HepG2 (cell line): ENCODE results near the gene POLR1E. TPM values are rescaled to one million over a fixed set of nuclear protein-coding genes. Genes with fewer than 3 reads are reported as not detected.

Experiments used
- ATAC-seq: fragments of 200-7000 bp; cut with Tn5 transposase; 3 replicates; pipeline ENCODE4 v1.9.1; 2020; ENCODE audit warnings: mild to moderate bottlenecking, moderate library complexity
- BruUV-seq: library from RNA; stranded (reverse); fragments of 400-500 nt; replicated peaks from 2 replicates; lab custom pipeline; 2021; lab: Mats Ljungman, UMichigan
- CTCF ChIA-PET: fragments of 300-600 bp; formaldehyde crosslinking; extraction: SDS; loops from one replicate; lab custom pipeline; 2021; ENCODE audit warnings: low total read pairs, inconsistent platforms, low intra/inter-chr PET ratio; lab: Yijun Ruan, JAX
- POLR2A ChIA-PET: fragments of 350-600 bp; sonication (Branson Sonifier 250); formaldehyde crosslinking; loops from one replicate; lab custom pipeline; 2020; ENCODE audit warnings: antibody characterized with exemption, inconsistent platforms; lab: Yijun Ruan, JAX
- DNase-seq: peaks from one replicate; pipeline ENCODE4 v3.0.0-alpha.2; 2015; ENCODE audit warnings: low spot score
- FAIRE-seq: peaks from 3 replicates; lab custom pipeline; 2011; peaks lifted over from hg19 to GRCh38; lab: Jason Lieb, UNC
- H2AFZ ChIP-seq: one replicate; pipeline ENCODE4 v1.6.1; 2011; ENCODE audit warnings: low read length, inconsistent platforms
- H3K27ac ChIP-seq: fragments of 300-600 bp; 3 replicates; pipeline ENCODE4 v1.8.0; 2011; ENCODE audit warnings: mixed run types, mild to moderate bottlenecking, mixed read lengths, low read length, inconsistent platforms; ENCODE audit not compliant: insufficient read depth; ENCODE audit errors: extremely low read length
- H3K27me3 ChIP-seq, 2 experiments: fragments of 200-600 bp in 1 of 2; 2 replicates in 1 of 2; 3 replicates in 1 of 2; pipeline versions ENCODE4 v1.6.0 to v1.8.0; 2011; ENCODE audit warnings: low read length in 2 of 2, mild to moderate bottlenecking in 2 of 2, moderate library complexity in 2 of 2, inconsistent platforms in 1 of 2; ENCODE audit not compliant: insufficient read depth in 2 of 2, control insufficient read depth in 1 of 2
- H3K36me3 ChIP-seq, 2 experiments: fragments of 200-600 bp in 1 of 2; replicated peaks in 1 of 2; 2 replicates in 1 of 2; 3 replicates in 1 of 2; pipeline versions ENCODE4 v1.5.1 to v1.8.0; 2011; ENCODE audit warnings: low read length in 2 of 2, inconsistent platforms in 1 of 2; ENCODE audit not compliant: insufficient read depth in 2 of 2, control insufficient read depth in 1 of 2
- H3K4me1 ChIP-seq: 2 replicates; pipeline ENCODE4 v1.5.1; 2012; ENCODE audit warnings: low read length, inconsistent platforms; ENCODE audit not compliant: insufficient read depth
- H3K4me2 ChIP-seq: 2 replicates; pipeline ENCODE4 v1.6.0; 2011; ENCODE audit warnings: low read depth, low read length, inconsistent platforms
- H3K4me3 ChIP-seq, 3 experiments: fragments of 200-600 bp in 1 of 3; sonication (generic), shearing (Covaris generic) in 1 of 3; replicated peaks in 1 of 3; 2 replicates each; pipeline ENCODE4 v1.5.1; 2011 to 2016; ENCODE audit warnings: low read length in 3 of 3, inconsistent platforms in 2 of 3, low read depth in 2 of 3, mild to moderate bottlenecking in 2 of 3, control low read depth in 1 of 3, mixed read lengths in 1 of 3; ENCODE audit not compliant: insufficient read depth in 1 of 3
- H3K79me2 ChIP-seq: one replicate; pipeline ENCODE4 v1.6.1; 2011; ENCODE audit warnings: low read length, inconsistent platforms; ENCODE audit not compliant: insufficient read depth
- H3K9ac ChIP-seq: 2 replicates; pipeline ENCODE4 v1.6.0; 2011; ENCODE audit warnings: mild to moderate bottlenecking, low read depth, low read length, inconsistent platforms; ENCODE audit not compliant: insufficient read depth
- H3K9me3 ChIP-seq: 2 replicates; pipeline ENCODE4 v1.5.1; 2012; ENCODE audit warnings: mild to moderate bottlenecking, low read length
- H4K20me1 ChIP-seq: 2 replicates; pipeline ENCODE4 v1.6.0; 2011; ENCODE audit warnings: inconsistent platforms, mild to moderate bottlenecking, low read length, moderate library complexity; ENCODE audit not compliant: insufficient read depth
- FOXA1 ChIP-seq, 2 experiments: fragments of 450-650 bp in 1 of 2; sonication (generic) in 1 of 2; formaldehyde crosslinking in 1 of 2; IDR thresholded peaks; 2 replicates each; pipeline versions ENCODE4 v1.4.0 to v1.6.1; 2016 to 2020; ENCODE audit warnings: missing genetic modification reagents in 1 of 2
- GATA4 ChIP-seq: sonication (generic); IDR thresholded peaks from 2 replicates; pipeline ENCODE4 v1.6.1; 2016; ENCODE audit warnings: antibody characterized with exemption, low read depth, borderline replicate concordance
- STAG1 ChIP-seq: sonication (generic); formaldehyde crosslinking; IDR thresholded peaks from 2 replicates; pipeline ENCODE4 v1.4.0; 2020; ENCODE audit warnings: missing genetic modification reagents
- WGBS: methylation state at CpG from one replicate; pipeline ENCODE4 v1.1.6; 2017; ENCODE audit warnings: low lambda C conversion rate; 5-methylcytosine and 5-hydroxymethylcytosine counted together
- in situ Hi-C: cut with HindIII; loops from 2 replicates; pipeline ENCODE4 v1.10.0; 2017; ENCODE audit warnings: low pct_unique_long_range_greater_than_20kb; ENCODE audit not compliant: extremely low pct_ligation_motif_present
- intact Hi-C: fragments of 100-400 bp; cut with micrococcal nuclease; formaldehyde crosslinking; loops from one replicate; pipeline ENCODE4 v1.10.0; 2022; ENCODE audit not compliant: unreplicated experiment
- polyA plus RNA-seq, 8 experiments: library from polyadenylated mRNA; depleted of rRNA in 3 of 8; stranded (reverse) in 7 of 8; unstranded in 1 of 8; fragments of >200 nt; fragmentation: Illumina TruSeq in 4 of 8; extraction: Trizol in 4 of 8; gene quantifications; 2 replicates each; pipeline versions ENCODE4 v1.2.1 to v1.2.3, GENCODE V29; 2011 to 2016; ENCODE audit warnings: low read depth in 4 of 8, missing spikeins in 1 of 8, mixed read lengths in 1 of 8; ENCODE audit not compliant: insufficient read depth in 1 of 8
- total RNA-seq, 5 experiments: library from RNA; depleted of rRNA; stranded (reverse); fragments of >200 nt; fragmentation: Illumina TruSeq; extraction: Trizol; gene quantifications; 2 replicates each; pipeline ENCODE4 v1.2.3, GENCODE V29; 2016; ENCODE audit warnings: low read depth in 1 of 5
- TF ChIP-seq, protein P1 (sequence below): sonication (generic); formaldehyde crosslinking; IDR thresholded peaks from 2 replicates; pipeline ENCODE4 v1.5.0; 2020; ENCODE audit warnings: mild to moderate bottlenecking, missing genetic modification reagents, moderate library complexity
- TF ChIP-seq, protein P2 (sequence below): sonication (generic); formaldehyde crosslinking; IDR thresholded peaks from 2 replicates; pipeline ENCODE4 v1.8.0; 2022; ENCODE audit warnings: mild to moderate bottlenecking, missing genetic modification reagents, moderate library complexity
- TF ChIP-seq, protein P3 (sequence below): sonication (generic); formaldehyde crosslinking; IDR thresholded peaks from 2 replicates; pipeline ENCODE4 v1.5.0; 2020; ENCODE audit warnings: missing genetic modification reagents
- TF ChIP-seq, protein P4 (sequence below): IDR thresholded peaks from 2 replicates; pipeline ENCODE4 v1.6.1; 2012; ENCODE audit warnings: low read length, improper control_type of control experiment

Gene POLR1E
- total and polyA plus RNA-seq, 2 of the 13 experiments (the other 11 are each of a cell fraction or from before 2014, with no cell fraction given) = 23.0 to 37.8 TPM

DNA sequence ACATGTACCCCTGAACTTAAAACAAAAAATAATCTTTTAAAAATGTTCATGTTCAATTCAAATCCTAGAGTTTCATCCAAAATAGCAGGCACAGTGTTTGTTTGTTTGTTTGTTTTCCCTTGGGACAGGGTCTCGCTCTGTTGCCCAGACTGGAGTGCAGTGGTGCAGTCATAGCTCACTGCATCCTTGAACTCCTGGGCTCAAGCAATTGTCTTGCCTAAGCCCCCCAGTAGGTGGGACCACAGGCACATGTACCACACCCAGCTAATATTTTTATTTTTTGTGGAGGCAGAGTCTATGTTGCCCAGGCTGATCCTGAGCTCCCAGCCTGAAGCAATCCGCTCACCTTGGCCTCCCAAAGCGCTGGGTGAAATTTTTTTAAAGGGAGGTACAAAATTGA lies 5.0 kb upstream of the POLR1E start:
- peaks cover 34% of the 10 kb centered on the region for H3K4me1 ChIP-seq
- H3K27me3 ChIP-seq = no peaks in the 10 kb centered on the region
- H2AFZ ChIP-seq = no peak overlapping the region
- TF ChIP-seq GATA4 = no peak
- TF ChIP-seq, protein P1, sequence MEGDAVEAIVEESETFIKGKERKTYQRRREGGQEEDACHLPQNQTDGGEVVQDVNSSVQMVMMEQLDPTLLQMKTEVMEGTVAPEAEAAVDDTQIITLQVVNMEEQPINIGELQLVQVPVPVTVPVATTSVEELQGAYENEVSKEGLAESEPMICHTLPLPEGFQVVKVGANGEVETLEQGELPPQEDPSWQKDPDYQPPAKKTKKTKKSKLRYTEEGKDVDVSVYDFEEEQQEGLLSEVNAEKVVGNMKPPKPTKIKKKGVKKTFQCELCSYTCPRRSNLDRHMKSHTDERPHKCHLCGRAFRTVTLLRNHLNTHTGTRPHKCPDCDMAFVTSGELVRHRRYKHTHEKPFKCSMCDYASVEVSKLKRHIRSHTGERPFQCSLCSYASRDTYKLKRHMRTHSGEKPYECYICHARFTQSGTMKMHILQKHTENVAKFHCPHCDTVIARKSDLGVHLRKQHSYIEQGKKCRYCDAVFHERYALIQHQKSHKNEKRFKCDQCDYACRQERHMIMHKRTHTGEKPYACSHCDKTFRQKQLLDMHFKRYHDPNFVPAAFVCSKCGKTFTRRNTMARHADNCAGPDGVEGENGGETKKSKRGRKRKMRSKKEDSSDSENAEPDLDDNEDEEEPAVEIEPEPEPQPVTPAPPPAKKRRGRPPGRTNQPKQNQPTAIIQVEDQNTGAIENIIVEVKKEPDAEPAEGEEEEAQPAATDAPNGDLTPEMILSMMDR (CRISPR knock-in tag) = peak; percentile 31; the same call in 1 of the 2 replicates
- TF ChIP-seq STAG1 (CRISPR knock-in tag) = 0 out of 2 replicates have a peak, but pooled peaks have one; percentile 15
- H3K27ac ChIP-seq = no peak overlapping the region
- FAIRE-seq (no peak), DNase-seq (no peak), ATAC-seq (no peak)
- H3K4me3 ChIP-seq = no peak overlapping the region
- intact Hi-C loops = loop anchor here (5.0 to 10.0 kb wide), 3 partner anchors 102 to 682 kb away; partner anchors contain the start of gene EXOSC3
- in situ Hi-C loops = loop anchor here (5.0 to 25.0 kb wide), 5 partner anchors 112 to 882 kb away; partner anchors contain the start of genes SLC25A51 and TOMM5
- no TSS peak for BruUV-seq
- 39% methylated on average over 3 of the region's 3 CpGs for WGBS
- no peaks in the 10 kb centered on the region for H3K36me3 ChIP-seq
- H3K9ac ChIP-seq = no peak overlapping the region
- ChIA-PET POLR2A (no interaction called here), CTCF (no interaction called here)
- no peaks in the 10 kb centered on the region for H3K9me3 ChIP-seq
- H3K4me2 ChIP-seq = no peak overlapping the region
- H4K20me1 ChIP-seq = no peaks in the 10 kb centered on the region
- no peaks in the 10 kb centered on the region for H3K79me2 ChIP-seq

DNA sequence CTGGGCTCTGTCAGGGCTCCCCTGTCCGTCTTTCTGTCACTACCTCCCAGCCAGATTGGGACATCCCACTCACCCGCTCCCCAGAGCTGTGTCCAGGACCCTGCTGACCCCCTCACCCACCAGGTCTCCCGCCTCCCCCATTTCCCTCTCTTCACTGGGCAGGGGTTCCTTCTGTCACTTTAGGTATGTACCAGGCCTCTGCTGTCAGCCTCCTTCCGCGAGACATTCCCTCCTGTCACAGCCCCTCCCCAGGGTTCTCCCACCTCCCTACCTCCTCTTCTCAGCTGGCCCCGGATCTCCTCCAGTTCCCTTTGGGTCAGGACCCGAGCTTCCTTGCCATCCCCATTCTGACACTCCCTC lies 488 bp downstream of the POLR1E start:
- H3K36me3 ChIP-seq = peaks cover 4 to 26% of the 10 kb centered on the region in 2 experiments; a peak in 4 of 5 replicates
- TF ChIP-seq FOXA1 (IDR thresholded peaks at IDR 0.05) = no peak
- TF ChIP-seq FOXA1 (CRISPR knock-in tag; IDR thresholded peaks at IDR 0.05) = no peak
- TF ChIP-seq, protein P2, sequence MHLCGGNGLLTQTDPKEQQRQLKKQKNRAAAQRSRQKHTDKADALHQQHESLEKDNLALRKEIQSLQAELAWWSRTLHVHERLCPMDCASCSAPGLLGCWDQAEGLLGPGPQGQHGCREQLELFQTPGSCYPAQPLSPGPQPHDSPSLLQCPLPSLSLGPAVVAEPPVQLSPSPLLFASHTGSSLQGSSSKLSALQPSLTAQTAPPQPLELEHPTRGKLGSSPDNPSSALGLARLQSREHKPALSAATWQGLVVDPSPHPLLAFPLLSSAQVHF (CRISPR knock-in tag) = 0 out of 2 replicates have a peak, but pooled peaks have one; percentile 8
- TF ChIP-seq, protein P3, sequence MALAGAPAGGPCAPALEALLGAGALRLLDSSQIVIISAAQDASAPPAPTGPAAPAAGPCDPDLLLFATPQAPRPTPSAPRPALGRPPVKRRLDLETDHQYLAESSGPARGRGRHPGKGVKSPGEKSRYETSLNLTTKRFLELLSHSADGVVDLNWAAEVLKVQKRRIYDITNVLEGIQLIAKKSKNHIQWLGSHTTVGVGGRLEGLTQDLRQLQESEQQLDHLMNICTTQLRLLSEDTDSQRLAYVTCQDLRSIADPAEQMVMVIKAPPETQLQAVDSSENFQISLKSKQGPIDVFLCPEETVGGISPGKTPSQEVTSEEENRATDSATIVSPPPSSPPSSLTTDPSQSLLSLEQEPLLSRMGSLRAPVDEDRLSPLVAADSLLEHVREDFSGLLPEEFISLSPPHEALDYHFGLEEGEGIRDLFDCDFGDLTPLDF = no peak
- TF ChIP-seq, protein P4, sequence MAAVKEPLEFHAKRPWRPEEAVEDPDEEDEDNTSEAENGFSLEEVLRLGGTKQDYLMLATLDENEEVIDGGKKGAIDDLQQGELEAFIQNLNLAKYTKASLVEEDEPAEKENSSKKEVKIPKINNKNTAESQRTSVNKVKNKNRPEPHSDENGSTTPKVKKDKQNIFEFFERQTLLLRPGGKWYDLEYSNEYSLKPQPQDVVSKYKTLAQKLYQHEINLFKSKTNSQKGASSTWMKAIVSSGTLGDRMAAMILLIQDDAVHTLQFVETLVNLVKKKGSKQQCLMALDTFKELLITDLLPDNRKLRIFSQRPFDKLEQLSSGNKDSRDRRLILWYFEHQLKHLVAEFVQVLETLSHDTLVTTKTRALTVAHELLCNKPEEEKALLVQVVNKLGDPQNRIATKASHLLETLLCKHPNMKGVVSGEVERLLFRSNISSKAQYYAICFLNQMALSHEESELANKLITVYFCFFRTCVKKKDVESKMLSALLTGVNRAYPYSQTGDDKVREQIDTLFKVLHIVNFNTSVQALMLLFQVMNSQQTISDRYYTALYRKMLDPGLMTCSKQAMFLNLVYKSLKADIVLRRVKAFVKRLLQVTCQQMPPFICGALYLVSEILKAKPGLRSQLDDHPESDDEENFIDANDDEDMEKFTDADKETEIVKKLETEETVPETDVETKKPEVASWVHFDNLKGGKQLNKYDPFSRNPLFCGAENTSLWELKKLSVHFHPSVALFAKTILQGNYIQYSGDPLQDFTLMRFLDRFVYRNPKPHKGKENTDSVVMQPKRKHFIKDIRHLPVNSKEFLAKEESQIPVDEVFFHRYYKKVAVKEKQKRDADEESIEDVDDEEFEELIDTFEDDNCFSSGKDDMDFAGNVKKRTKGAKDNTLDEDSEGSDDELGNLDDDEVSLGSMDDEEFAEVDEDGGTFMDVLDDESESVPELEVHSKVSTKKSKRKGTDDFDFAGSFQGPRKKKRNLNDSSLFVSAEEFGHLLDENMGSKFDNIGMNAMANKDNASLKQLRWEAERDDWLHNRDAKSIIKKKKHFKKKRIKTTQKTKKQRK = no peak

More for the DNA sequence above, 488 bp downstream of the POLR1E start:
- H3K79me2 ChIP-seq = peaks cover 20% of the 10 kb centered on the region
- H3K9ac ChIP-seq = peak overlapping the region; percentile 86
- peak overlapping the region; percentile 79 to 86 (median 82) for H3K4me3 ChIP-seq
- H4K20me1 ChIP-seq = no peaks in the 10 kb centered on the region
- ATAC-seq (no peak; the same call in 2 of the 3 replicates), DNase-seq (no peak), FAIRE-seq (no peak)
- ChIA-PET CTCF (no interaction called here), POLR2A (interaction anchor here (1.6 to 2.5 kb wide), 6 partner anchors 16 to 422 kb away, joined by 4 to 16 read pairs (median 8); partner anchors contain the start of genes EXOSC3 and GRHPR)
- H3K4me2 ChIP-seq = peak overlapping the region; percentile 75
- no peaks in the 10 kb centered on the region; a peak in 1 of 5 replicates for H3K27me3 ChIP-seq
- no peaks in the 10 kb centered on the region for H3K9me3 ChIP-seq
- in situ Hi-C loops = loop anchor here (10.0 to 25.0 kb wide), 4 partner anchors 251 to 876 kb away; partner anchors contain the start of gene SLC25A51
- no TSS peak for BruUV-seq
- intact Hi-C loops = loop anchor here (5.0 to 10.0 kb wide), 3 partner anchors 106 to 416 kb away; partner anchors contain the start of genes EXOSC3, SLC25A51 and TOMM5
- peak overlapping the region; percentile 64 for H3K27ac ChIP-seq
- 0% methylated on average over 7 of the region's 7 CpGs for WGBS
- H2AFZ ChIP-seq = no peak overlapping the region
- peaks cover 52% of the 10 kb centered on the region for H3K4me1 ChIP-seq
